Left lobe of liver (tissue), 2 donors: Measurements from ENCODE around the gene ALS2CL. TPM values are rescaled to one million over a fixed set of nuclear protein-coding genes. Genes with fewer than 3 reads are reported as not detected.

Experiments used
- ATAC-seq: fragments of 200-7000 bp; cut with Tn5 transposase; one replicate; pipeline ENCODE4 v1.9.1; 2020; ENCODE audit warnings: mild to moderate bottlenecking, moderate library complexity
- DNase-seq: peaks from one replicate; pipeline ENCODE4 v3.0.0-alpha.2; 2020; ENCODE audit warnings: low spot score
- total RNA-seq: library from RNA; stranded (reverse); gene quantifications from one replicate; pipeline ENCODE4 v1.2.1, GENCODE V29; 2021
- donor health status: DM: no; HTN: no; CAD: no; lungs with moderate emphysema.
- donor health status: DM: no; HTN: yes; CAD: no.

The ALS2CL gene
- total RNA-seq, 1 donor from 2014 or later: 24.2 TPM

DNA sequence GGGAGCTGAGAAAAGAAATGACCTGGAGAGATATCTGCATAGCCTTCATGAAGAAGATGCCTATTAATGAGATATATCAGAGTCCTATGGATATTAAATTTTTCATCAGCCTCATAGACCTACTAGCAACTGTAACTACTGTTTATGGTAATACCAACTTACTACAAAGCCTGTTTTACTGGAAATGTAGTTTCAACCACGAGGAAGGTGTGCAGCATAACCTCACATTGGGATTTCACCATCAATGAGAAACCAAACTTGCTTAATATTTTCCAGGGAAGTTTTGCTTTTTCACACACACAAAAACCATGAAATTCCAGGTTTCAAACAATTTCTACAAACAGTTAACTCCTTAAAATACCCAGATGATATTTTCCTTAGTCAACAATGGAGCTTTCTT is 49.8 kb downstream of the ALS2CL start:
- ATAC-seq (no peak), DNase-seq (no peak)

DNA sequence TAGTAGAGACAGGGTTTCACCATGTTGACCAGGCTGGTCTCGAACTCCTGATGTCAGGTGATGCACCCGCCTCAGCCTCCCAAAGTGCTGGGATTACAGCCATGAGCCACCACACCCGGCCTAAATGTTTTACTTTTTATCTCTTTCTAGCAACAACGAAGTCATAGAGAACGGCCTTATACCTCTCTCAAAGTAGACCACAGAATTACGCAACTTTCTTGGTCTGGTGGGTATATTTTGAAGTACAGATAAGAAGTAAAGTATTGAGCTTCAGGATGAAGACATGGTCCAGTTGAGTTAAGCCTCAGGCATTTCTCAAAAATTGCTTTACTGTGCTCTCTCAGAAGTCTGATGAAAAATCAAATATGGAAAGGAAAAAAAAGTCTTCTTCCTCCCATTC is 50.5 kb downstream of the ALS2CL start:
- no peak for DNase-seq
- ATAC-seq: no peak

DNA sequence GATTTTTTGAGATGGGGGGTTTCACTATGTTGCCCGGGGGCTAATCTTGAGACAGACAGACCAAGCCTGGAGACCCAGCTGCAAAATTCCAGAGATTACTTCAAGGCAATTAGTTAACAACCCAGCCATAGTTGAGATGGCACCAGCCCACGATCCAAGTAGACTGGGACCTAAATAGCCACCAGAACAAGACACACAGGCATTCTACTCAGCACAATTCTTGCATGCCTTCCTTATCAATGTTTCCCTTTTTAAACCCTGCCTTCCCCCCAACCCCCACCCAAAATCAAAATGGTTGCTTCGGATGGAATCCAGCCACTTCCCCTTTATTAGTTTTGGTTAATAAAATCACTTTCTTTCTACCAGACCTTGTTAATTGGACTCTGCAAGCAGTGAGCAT is 52.6 kb downstream of the ALS2CL start:
- DNase-seq: no peak
- no peak for ATAC-seq

DNA sequence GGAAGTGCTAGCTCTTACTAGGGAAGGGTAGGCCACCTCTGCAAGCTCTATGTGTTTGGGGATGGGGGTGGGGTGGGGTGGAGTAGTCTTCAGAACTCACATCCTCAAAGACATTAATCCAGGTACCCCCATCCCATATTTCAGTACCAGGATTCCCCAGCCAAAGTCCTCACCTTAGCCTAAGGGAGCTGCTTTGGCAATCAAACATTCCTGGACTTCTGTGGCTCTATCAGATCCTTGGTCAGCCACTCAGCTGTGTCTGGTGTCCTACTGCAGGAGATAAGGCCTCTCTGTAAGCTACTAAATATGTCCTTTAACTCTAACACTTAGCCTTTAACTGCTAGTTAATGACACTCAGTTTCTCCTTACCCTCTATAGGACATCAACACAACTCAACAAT is 54.3 kb downstream of the ALS2CL start:
- ATAC-seq (no peak), DNase-seq (no peak)

DNA sequence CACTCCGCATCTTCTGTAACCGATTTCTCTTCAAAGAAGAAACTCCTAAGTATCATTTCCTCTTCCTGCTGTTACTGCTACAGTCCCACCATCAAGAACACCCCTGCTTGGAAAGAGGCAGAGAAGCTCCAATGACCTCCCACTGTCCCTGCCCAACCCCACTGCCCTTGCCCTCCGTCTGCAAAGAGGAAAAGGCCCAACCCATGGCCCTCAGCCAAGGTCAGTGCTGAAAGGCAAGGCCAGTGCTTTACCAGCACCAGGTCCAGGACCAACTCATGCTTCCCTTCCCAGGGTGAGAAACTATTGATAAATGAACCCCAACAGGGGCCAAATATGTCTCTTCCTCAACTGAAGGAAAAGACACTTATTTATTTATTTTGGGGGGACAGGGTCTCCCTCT is 58.6 kb downstream of the ALS2CL start:
- ATAC-seq (peak; percentile 40), DNase-seq (peak; percentile 64)

DNA sequence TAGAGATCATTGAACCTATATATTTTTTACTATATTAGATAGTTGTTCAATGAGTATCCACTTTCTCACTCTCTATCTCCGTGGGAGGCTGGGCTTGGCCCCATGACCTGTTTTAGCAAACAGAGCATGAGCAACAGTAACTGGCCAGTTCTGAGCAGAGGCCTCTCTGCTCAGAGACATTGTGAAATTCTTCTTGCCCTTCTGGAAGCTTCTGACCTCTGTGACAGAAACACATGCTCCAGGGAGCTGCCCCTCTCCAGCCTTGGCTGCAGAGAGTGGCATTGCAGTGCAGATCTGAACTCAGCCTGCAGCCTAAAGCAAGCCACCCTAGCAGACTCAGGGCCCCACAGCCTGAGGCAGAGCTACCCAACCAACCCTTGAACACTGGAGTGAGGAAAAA is 60.7 kb downstream of the ALS2CL start:
- ATAC-seq: peak; percentile 87
- DNase-seq: peak; percentile 88

DNA sequence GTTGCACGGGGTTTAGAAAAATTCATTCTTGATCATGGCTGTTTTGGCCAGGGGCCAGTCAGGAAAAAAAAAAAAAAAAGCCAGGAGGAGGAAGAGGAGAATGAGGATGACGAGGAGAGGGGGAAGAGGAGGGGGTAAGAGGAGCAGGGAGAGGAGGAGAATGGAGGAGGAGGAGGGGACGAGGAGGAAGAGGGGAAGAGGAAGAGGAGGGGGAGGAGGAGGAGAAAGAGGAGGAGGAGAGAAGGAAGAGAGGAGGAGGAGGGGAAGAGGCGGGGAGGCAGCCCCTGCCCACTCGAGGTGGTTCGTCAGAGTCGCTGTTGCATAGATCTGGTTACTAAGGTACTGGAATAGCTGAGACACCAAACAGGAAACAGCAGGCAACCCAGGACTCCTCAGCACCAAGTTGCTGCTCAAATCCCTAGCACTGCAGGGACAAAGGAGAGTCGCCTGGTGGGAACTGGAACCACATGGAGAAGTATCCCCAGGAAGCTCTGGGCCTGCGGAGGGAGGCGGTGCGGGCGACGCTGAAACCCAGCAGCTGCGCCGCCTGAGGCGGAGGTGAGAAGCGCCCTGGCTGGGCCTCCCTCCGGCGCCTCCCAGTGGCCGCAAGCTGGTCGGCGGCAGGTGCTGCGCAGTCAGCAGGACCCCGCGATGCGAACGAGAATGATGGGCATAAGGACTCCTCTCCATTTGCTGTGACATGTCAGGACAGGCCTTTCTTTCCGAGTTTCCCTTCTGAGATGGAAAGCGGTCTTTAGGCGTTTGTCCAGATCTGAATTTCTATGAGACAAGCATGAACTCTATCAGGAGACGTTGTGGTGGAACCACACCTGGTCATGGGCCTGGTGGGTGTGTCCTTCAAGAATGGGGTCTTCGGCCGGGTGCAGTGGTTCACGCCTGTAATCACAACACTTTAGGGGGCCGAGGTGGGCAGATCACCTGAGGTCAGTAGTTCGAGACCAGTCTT is 63.6 kb downstream of the ALS2CL start:
- ATAC-seq: peak; percentile 76
- DNase-seq: peak; percentile 69

DNA sequence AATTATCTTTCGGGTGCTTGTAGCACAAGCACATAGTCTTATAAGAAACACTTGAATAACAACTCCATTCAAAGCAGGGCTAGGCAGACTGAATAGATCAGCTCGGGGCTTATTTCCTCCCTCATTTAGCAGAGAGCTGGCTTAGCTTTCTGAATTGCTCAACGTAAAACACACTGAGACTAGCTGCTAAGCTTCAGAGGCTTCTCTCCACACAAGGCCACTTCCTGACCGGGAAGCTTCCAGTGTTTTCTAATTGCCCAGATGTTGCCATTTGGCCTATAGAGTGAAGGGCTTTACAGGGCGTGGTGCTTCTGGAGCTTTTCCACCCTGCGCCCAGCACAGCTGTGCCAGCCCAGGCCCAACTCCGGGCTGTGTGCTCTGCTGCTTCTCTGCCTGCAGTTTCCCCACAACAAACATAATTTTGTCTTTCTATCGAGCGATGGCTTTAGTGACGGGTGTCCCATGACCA is 64.5 kb downstream of the ALS2CL start:
- ATAC-seq (peak; percentile 52), DNase-seq (no peak)

DNA sequence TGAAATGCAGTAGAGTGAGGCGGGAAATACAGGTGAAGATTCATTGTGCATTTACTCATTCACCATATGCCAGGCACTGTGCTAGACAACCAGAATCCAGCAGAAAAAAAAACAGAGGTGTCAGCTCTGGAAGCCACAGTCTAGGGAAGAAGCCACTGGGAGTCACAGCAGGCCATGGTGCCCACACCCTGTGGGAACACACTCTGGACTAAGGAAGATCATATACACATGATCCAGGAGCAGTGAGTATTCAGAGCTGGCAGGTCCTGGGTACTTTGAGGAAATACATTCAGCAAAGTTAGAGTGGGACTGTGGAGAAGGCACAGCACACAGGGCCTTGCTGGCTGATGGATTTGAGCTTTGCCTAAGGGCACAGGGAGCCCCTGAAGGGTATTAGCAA is 66.4 kb downstream of the ALS2CL start:
- ATAC-seq (no peak), DNase-seq (no peak)

DNA sequence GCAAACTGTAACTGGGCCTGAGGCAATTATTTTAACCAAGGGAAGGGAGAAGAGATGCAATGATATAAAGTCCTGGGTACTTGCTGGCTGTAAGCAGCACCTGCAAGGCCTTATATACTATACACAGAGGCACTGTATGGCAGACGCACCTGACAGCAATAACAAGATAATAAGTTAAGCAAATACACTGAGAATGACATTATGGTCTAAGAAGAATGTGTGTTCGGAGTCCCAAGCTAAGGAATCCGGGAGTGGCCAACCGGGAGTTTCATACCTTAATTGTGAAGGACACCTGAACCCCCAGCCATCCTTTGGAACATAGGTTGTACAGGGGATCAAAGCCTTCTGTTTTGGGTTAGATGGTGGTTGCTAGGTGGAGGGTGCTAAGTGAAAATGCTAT is 67.4 kb downstream of the ALS2CL start:
- ATAC-seq: no peak
- no peak for DNase-seq

DNA sequence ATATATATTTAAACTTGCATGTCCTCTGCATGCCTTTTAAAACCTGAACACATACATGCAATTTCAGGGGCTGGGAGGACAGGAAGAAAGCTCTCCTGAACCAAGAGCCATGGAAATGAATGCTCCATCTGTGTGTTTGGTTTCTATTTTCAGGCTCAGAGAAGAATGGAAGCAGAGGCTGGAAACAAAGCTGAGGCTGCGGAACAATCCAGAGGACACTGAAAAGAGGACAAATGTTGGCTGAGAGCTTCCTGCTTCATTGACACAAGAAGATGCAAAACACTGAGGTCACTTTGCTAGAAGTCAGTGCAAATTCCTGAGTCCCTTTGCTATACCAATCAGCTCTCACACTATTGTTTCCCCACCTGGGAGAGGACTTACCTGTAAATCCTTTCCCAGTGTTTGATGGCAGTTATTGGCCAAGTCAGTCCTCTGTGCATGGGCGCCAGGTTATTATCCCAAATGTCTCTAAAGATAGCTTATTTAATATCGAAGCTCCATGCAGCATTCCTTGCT is 68.4 kb downstream of the ALS2CL start:
- DNase-seq (no peak), ATAC-seq (no peak)

DNA sequence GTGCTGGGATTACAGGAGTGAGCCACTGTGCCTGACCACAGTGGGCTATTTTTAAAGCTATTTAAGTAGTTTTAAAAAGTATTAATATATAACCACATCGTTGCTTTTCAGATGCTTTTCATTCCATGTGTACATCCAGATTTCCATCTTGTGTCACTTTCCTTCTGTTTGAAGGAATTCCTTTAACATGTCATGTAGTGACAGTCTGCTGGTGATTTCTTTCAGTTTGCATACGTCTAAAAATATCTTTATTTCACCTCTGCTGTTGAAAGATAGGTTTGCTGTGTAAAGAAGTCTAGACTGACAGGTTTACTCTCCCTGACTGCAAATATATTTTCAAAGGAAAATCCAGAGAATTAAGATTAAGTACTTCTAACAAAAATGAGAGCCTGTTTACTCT is 68.9 kb downstream of the ALS2CL start:
- no peak for DNase-seq

DNA sequence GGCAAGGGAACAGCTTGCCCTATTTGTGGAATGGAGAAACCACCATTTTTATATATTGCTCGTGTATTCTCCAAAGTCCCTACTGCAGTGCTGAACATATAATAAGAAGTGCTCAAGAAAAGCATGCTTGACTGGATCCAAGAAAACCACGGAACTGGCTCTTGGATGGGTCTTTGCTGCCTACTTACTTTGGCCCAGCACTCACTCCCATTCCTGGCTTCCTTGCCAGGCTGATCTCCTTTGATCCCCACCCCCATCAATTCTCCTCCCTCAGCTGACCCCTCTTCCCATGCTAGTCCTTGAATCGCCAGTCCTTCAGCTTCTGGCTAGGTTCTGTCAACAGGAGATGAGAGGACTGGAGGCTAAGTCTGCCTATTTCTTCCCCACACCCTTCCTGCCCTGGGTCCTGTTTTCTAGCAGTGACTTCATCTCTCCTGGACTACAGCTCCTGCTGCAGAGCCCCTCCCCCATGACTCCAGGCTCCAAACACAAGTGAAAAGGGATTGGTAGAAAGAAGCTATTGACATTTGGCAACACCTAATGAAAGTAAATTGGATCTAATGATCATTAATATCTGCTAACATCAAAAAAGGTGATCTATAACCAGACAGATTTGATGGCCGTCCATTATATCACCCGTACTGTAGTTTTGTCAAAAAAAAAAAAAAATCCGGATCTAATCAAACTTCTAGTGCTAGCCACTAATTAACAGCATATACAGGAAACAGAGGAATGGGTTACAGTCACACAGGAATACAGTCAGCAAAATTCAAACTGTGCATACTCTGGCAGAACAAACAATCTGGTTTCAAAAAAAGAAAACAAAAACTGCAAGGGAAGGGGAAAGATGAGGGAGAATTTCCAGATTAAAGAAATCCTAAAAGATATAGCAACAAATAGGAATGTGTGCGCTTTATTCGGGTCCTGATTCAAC is 73.4 kb downstream of the ALS2CL start:
- ATAC-seq (peak; percentile 56), DNase-seq (peak; percentile 43)

More for the DNA sequence above, 68.9 kb downstream of the ALS2CL start:
- no peak for ATAC-seq

Other genes starting within 250 kb of the ALS2CL start
- 1.7 TPM for gene LTF, start 228.8 kb downstream of the ALS2CL start, total RNA-seq
- 28.6 TPM for gene RTP3, start 195.7 kb downstream of the ALS2CL start, total RNA-seq
- 7.4 TPM for gene LRRC2, start 127.4 kb downstream of the ALS2CL start, total RNA-seq
- gene FAM240A, start 81.2 kb downstream of the ALS2CL start, total RNA-seq: not detected
- 0.33 TPM for gene TMIE, start 7.7 kb upstream of the ALS2CL start, total RNA-seq
- gene PRSS50, start 24.2 kb upstream of the ALS2CL start, total RNA-seq: 0.13 TPM
- 1.4 TPM for gene MYL3, start 169.8 kb upstream of the ALS2CL start, total RNA-seq
- 24.6 TPM for gene PTH1R, start 184.0 kb upstream of the ALS2CL start, total RNA-seq